RPMI7951 (cell line): ENCODE measurements around the gene MOBP. TPM values are rescaled to one million over a fixed set of nuclear protein-coding genes. Genes with fewer than 3 reads are reported as not detected.
"Not testable (repeated sequence)": the region's sequence is repeated elsewhere in the genome, so short reads cannot be mapped to it uniquely, and the experiment has no call there.

Experiments used
- DNase-seq: peaks from one replicate; pipeline ENCODE4 v3.0.0-alpha.2; 2012; ENCODE audit warnings: low read depth
- total RNA-seq: library from RNA; depleted of rRNA; stranded (reverse); fragments of >200 nt; shearing (Covaris generic); gene quantifications from 2 replicates; pipeline ENCODE4 v1.2.3, GENCODE V29; 2014

MOBP gene
- total RNA-seq, 1 experiment from 2014 or later, result not detected

GRCh38 chr3:39449796-39450195 lies 17.7 kb upstream of the MOBP start:
- DNase-seq, result no peak

GRCh38 chr3:39453134-39453533 lies 14.3 kb upstream of the MOBP start:
- DNase-seq, result no peak

- DNase-seq, result not testable (repeated sequence)
Observed at GRCh38 chr3:39453872-39454271, 13.6 kb upstream of the MOBP start.

- DNase-seq, result no peak
Observed at GRCh38 chr3:39454591-39455217, 12.8 kb upstream of the MOBP start.

GRCh38 chr3:39456159-39456558 lies 11.3 kb upstream of the MOBP start:
- no peak for DNase-seq

GRCh38 chr3:39457361-39457760 lies 10.1 kb upstream of the MOBP start:
- no peak for DNase-seq

DNA sequence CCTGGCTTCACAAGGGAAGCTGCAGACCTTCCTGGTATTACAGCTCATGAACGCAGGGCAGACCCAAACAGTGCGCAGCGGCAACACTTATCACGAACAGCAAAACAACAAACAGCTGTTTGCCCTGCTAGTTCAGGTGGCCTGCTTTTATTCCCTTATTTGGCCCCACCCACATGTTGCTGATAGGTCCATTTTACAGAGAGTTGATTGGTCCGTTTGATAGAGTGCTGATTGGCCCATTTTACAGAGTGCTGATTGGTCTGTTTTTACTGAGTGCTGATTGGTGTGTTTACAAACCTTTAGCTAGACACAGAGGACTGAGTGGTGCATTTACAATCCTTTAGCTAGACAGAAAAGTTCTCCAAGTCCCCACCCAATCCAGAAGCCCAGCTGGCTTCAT lies 8.9 kb upstream of the MOBP start:
- DNase-seq, result not testable (repeated sequence)

DNA sequence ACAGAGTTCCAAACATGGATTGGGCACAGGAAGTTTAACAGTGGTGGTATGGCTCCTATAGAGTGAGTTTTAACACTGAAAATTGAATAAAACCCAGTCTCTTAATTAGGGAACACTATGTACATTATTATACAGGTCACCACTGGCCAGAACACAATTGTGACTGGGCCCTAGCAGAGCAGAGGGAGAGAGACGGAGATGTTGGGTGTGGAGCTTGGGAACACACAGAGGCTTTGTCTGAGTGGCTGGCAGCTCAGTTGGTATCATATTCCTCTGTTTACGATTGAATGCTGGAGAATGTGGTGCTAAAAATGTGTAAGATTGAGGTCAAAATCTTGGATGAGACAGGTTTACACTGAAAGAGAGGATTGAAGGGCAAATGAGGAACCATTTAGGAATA lies 6.8 kb upstream of the MOBP start:
- no peak for DNase-seq

DNA sequence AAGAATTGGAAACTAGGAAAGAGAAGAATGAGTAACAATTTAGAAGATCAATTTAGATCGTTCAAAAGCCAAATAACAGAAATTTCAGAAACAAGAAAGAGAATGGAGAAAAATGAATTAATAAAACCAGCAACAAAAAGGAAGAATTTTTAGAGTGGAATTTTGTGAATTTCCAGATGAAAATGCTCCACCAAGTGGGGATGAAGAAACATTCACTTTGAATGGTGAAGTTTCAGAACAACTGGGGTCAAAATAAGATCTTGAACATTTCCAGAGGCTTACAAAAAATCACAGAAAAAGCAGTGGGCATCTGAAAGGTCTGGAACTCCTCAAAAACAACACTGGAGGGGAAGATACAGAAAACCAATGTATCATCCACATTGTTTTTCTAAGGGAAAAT lies 4.2 kb upstream of the MOBP start:
- no peak for DNase-seq

GRCh38 chr3:39466988-39467387 lies 492 bp upstream of the MOBP start:
- DNase-seq, result no peak

DNA sequence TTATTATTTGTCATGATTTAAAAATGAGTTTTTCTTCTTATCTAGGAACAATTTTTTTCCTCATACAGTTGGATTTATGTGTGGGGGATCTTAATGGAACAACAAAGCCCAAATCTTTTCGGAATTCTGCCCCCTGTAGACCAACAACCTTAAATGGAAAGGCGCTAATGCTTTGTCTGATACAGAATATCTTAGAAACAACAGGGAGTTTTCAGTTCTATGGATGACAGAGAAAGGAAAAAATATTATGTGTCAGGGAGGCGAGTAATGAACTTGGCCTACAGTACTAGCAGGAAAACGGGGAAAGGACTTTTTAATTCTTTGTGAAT lies 592 bp downstream of the MOBP start:
- no peak for DNase-seq

GRCh38 chr3:39469258-39469657 lies 1.8 kb downstream of the MOBP start:
- DNase-seq, result no peak

GRCh38 chr3:39469945-39470344 lies 2.5 kb downstream of the MOBP start:
- no peak for DNase-seq

GRCh38 chr3:39471652-39472051 lies 4.2 kb downstream of the MOBP start:
- DNase-seq, result no peak

DNA sequence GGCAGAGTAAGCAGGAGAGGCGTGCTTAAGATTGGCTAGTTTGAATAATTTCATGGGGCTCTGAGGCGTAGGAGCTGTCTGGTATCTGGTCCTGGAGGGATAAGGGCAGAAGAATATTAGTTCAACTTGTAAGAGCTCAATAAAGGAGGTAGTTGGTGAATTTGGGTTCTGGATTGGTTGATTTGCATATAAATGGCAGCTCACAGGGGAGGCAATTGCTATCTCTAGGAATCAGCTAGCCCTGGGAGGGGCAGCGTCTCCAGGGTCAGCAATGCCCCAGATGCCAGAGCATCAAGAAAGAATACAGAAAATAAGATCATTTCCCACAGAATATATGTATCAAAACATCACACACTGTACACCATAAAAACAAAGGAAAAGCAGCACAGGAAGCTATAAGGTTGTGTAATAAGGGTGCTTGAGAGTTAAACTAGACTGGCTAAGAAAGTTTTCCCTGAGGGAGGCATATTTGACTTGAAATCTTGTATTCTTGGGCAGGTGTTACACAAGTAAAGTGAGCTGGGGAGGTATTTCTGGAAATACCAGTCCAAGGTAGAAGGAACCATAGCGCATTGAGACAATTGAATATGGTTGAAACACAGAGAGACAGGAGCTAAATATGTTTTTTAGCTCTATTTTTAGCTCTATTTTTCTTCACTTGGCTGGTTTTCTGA lies 6.1 kb downstream of the MOBP start:
- no peak for DNase-seq

GRCh38 chr3:39474126-39474515 lies 6.6 kb downstream of the MOBP start:
- DNase-seq, result no peak

GRCh38 chr3:39476783-39477182 lies 9.3 kb downstream of the MOBP start:
- DNase-seq, result no peak

DNA sequence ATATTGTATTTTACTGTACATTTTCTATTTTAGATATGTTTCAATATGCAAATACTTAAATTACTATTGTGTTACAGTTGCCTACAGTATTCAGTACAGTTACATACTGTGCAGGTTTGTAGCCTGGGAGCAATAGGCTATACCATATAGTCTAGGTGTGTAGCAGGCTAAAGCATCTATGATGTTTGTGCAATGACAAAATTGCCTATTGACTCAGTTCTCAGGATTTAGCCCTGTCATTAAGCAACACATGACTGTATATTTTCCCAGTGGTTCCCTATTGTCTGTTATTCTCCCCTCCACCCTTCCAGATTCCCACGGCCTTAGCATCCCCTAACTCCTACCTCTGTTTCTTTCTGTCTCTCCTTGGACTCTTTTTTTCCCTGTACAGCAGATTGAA lies 10.7 kb downstream of the MOBP start:
- DNase-seq, result no peak

- DNase-seq, result no peak
Observed at GRCh38 chr3:39479701-39480414, 12.4 kb downstream of the MOBP start.

- peak; percentile 18 for DNase-seq
Observed at GRCh38 chr3:39485547-39485946, 18.1 kb downstream of the MOBP start.

GRCh38 chr3:39491014-39491413 lies 23.5 kb downstream of the MOBP start:
- no peak for DNase-seq

GRCh38 chr3:39491733-39492350 lies 24.4 kb downstream of the MOBP start:
- DNase-seq, result no peak

GRCh38 chr3:39494781-39495180 lies 27.3 kb downstream of the MOBP start:
- DNase-seq, result no peak
